Measurements from ENCODE around the gene SLX4IP.

- no peak for TF ChIP-seq CTCF (IDR thresholded peaks at IDR 0.05)
- no peak for TF ChIP-seq POLR2AphosphoS5 (IDR thresholded peaks at IDR 0.05)
- no peak for TF ChIP-seq POLR2A (IDR thresholded peaks at IDR 0.05)
Measured at GRCh38 chr20:10498200-10498599, 63.1 kb downstream of the SLX4IP start.

Data from prostate gland (tissue), 2 donors.